OCI-LY1 (cell line): ENCODE measurements around the gene PIGZ.

Experiments used
- CTCF ChIP-seq: fragments of 200-600 bp; sonication (generic), shearing (Covaris generic); IDR thresholded peaks from 2 replicates; pipeline ENCODE4 v1.5.1; 2017; ENCODE audit warnings: mild to moderate bottlenecking, antibody characterized with exemption, low read length, moderate library complexity, mixed read lengths
- EZH2 ChIP-seq: fragments of 200-600 bp; sonication (generic), shearing (Covaris generic); IDR thresholded peaks from 2 replicates; pipeline ENCODE4 v1.8.0; 2017; ENCODE audit warnings: borderline replicate concordance, mixed run types, mild to moderate bottlenecking, antibody characterized with exemption, low read length, moderate library complexity, mixed read lengths

DNA sequence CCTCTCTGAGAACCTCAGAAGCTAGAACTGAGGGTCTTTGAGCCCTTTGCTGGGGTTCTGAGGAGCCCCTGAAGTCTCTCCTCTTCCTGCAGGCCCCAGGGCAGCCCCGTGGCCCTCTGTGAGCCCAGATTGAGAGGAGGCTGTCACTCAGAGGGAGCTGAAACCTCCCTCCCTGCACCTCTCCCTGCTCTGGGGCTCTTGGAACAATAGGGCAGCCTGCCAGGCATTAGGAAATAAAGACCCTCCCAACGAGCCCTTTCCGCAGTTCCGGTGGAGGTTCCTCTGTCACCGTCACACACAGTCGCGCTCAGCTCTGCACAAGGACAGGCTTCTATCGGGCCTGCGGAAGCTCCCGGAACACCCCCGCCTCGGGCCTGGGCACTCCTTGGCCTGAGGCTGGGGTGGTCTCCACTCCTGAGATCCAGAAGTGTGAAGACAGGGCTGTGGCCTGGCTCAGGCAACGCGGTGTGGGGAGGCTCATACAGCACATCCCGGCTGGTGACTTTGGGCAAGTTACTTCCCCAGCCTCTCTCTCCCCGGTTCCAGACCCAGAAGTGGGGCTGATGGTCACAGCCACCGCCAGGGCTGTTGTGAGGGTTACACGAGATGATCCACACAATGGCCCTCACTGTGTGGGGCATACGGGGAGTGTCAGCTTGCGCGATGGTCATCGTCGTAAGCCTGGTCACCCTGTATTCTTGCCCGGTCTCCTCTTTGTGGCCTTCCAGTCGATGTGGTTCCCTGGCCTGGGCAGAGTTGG is 43.3 kb upstream of the PIGZ start:
- TF ChIP-seq EZH2 (no peak), CTCF (no peak)
